GM12801 (cell line): ENCODE data around the gene UBE2G1.

Experiments
- CTCF ChIP-seq: IDR thresholded peaks from one replicate; pipeline ENCODE4 v1.5.1; 2011; ENCODE audit warnings: control low read depth; ENCODE audit not compliant: insufficient read length; ENCODE audit errors: extremely low read depth

Gene UBE2G1

DNA sequence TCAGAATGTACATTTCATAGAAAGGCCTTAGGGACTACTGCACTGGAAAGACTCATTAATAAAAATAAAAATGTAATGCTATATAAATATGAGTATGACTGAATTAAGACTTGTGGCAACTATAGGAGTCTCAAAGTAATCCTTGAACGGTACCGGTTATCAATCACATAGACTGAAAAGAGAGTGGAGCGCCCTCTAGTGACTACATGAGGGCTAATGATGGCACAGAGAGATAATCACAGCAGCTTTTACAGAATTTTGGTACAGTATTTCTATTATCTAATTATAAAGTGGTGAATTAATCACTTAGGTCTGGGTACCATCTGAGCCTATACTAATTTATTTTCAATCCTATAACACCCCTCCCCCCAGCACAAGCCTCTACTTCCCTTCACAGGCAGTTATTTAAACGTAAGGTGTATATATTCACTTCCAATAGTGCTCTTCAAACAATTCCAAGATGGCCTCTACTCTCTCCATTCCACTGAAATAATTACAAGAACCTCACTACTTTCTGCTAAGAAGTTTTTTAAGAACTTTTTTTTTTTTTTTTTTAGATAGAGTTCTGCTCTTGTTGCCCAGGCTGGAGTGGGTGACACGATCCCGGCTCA, 62.0 kb downstream of the UBE2G1 start:
- no peak for TF ChIP-seq CTCF

- TF ChIP-seq CTCF, result no peak
These were observed 65.4 kb downstream of the UBE2G1 start for GRCh38 chr17:4301066-4301465.

DNA sequence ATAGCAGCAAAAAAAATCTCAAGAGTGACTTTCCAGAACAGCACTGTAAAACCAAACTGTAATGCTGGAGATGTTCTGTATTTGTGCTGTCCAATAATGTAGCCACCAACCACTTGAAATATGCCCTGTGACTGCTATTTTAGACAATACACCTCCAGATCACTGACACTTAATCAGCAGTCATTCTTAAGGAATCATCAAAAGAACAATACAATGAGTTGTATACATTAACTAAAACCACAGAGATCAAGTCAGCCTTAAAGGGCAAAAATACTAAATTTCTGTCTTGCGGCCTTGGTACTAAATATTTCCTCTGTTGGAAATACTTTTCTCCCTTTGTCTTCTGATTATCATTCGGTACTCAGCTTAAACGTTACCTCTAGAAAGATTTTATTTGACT, 69.1 kb downstream of the UBE2G1 start:
- no peak for TF ChIP-seq CTCF

DNA sequence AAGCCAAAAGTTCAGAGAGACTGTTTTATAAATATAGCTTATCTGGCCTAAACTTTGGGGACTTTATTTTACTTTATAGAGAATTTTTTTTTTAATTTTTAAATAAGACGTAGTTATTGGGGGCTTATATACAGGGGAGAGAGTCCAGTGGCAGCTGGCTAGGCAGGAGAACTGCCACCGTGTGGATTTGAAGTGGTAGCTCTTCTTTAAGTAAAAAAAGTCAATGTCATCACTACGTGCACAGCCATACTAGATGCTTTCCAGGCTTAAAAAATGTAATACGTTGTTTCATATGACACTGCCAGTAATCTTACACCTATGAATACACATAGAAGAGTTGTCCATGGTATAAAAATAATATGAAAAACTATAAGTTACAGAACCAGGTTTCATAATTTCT, 70.8 kb downstream of the UBE2G1 start:
- no peak for TF ChIP-seq CTCF

GRCh38 chr17:4293572-4293971, 72.9 kb downstream of the UBE2G1 start:
- no peak for TF ChIP-seq CTCF

DNA sequence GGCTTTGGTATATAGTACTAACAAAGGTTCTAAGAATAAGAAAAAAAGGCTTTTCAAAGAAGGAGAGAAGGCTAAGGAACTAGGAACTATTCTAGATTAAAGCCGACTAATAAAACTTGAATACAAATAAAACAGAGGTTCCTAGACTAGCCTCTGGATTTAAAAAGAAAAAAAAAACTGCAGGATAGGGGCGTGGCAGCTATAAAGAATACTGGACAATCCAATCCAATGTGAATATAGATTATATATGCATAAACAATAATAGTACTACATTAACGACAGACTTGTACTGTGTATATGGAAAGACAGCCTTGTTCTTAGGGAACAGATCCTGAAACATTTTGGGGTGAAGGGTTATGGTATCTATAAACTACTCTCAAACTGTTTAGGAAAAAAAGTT, 78.8 kb downstream of the UBE2G1 start:
- TF ChIP-seq CTCF, result no peak

DNA sequence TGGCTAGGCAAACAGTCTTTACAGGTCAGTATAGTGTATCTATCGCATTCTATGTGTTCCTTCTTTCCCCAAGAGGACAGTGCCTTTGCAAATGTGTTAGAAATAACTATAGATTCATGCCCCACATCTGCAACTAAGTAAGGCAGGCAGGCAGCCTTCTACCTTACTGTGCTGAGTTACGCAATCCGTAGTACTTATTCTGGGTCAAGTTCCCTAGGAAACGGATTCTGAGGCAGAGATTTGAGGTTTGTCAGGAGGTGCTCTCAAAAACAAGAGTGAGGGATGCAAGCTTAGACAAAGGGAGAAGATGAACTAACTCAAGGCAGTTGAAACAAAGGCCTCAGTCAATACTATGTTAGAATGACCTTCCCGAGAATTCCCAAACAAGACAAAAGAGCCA, 90.0 kb downstream of the UBE2G1 start:
- TF ChIP-seq CTCF, result no peak

DNA sequence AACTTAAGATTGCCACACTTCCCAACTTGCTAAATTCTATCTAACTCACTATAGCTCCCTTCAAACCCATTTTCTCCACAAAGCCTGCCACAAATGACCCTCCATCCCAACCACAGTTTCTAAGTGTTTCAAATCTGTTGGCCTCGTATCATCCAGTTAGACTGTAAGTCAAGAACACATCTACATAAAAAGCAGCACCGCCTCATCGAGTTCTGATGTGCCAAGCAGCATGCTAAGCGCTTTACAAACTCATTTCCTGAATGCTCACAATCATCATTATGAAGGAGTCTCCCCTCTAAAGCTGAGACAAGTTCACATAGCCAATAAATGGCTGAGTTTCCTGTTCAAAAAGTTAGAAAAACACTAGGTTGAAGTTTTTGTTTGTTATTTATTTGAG, 93.5 kb downstream of the UBE2G1 start:
- no peak for TF ChIP-seq CTCF
